Loucy (cell line): Measurements from ENCODE around the gene GALNT10.

Experiments
- EZH2phosphoT487 ChIP-seq: fragments of 200-600 bp; IDR thresholded peaks from 2 replicates; pipeline ENCODE4 v1.6.1; 2018; ENCODE audit warnings: antibody characterized with exemption, mild to moderate bottlenecking, moderate library complexity, borderline replicate concordance
- TF ChIP-seq, protein P1 (sequence below): fragments of 200-600 bp; sonication (generic); conservative IDR thresholded peaks from 2 replicates; pipeline ENCODE4 v1.5.1; 2014; ENCODE audit warnings: mild to moderate bottlenecking, antibody characterized with exemption, low read length

DNA sequence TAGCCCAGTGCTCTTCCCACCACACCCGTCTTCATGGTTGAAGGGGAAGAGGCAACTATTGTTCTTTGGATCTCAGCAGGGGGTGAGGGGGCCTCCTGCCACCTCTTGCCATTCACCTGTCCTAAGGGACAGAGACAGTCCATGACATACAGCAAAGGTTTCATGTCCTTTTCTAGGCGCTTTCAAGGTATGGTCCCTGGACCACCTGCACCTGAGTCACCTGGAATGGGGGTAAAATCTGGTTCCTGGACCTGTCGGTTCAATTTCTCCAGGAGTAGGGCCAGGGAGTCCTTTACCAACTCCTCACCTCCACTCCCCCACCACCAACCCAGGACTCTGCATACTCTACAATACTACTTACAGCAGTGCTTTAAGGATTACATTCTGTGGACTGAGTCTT, 221.8 kb downstream of the GALNT10 start:
- TF ChIP-seq EZH2phosphoT487, result no peak
- TF ChIP-seq, protein P1, sequence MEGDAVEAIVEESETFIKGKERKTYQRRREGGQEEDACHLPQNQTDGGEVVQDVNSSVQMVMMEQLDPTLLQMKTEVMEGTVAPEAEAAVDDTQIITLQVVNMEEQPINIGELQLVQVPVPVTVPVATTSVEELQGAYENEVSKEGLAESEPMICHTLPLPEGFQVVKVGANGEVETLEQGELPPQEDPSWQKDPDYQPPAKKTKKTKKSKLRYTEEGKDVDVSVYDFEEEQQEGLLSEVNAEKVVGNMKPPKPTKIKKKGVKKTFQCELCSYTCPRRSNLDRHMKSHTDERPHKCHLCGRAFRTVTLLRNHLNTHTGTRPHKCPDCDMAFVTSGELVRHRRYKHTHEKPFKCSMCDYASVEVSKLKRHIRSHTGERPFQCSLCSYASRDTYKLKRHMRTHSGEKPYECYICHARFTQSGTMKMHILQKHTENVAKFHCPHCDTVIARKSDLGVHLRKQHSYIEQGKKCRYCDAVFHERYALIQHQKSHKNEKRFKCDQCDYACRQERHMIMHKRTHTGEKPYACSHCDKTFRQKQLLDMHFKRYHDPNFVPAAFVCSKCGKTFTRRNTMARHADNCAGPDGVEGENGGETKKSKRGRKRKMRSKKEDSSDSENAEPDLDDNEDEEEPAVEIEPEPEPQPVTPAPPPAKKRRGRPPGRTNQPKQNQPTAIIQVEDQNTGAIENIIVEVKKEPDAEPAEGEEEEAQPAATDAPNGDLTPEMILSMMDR, result no peak
